Hepatic stellate cell (primary cell): Measurements from ENCODE around the gene PTPN4.

ENCODE experiments used
- DNase-seq: peaks from one replicate; pipeline ENCODE4 v3.0.0; 2011; ENCODE audit warnings: low spot score

The PTPN4 gene

DNA sequence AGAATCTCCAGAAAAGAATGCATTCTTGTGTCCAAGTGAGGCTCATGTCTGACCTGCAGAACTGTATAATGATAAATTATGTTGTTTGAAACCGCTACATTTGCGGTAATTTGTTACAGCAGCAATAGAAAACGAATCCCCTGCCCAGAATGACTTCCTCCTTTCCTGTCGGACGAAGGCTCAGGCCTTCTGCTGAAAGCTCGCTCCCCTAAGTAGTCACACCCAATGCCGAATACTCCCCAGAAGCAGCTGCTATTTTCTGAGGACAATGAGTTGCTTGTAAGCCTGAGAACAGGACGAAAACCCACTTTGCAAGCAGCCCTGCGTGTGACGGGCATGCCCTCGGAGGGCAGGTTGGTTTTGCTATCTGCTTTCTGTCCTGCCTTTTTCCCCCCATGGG is 27.7 kb upstream of the PTPN4 start:
- no peak for DNase-seq

DNA sequence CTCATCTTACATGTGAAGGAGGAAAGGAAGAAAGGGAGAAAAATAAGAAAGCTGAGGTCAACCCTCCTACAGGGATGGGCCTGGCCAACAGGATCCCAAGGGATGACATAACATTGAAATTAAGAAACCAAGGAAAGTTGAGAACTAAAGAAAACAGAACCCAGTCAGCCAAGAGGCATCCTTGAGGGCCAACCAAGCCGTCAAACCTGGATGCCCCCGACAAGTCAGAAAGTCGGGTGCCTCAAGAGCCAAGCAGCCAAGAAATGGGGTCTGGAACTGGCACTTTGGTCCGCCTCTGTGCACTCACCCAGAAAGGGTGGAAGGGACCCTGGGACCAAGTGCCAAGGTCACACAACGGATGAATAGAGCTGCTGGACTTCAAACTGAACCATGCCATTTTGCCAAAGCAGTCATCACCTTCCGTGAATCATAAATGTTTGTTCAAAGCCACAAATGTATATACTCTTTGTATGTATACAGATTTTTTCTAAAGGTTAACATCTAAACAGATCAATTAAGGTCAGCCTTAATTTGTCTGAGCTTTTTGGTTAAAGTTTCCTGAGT is 27.0 kb upstream of the PTPN4 start:
- no peak for DNase-seq

DNA sequence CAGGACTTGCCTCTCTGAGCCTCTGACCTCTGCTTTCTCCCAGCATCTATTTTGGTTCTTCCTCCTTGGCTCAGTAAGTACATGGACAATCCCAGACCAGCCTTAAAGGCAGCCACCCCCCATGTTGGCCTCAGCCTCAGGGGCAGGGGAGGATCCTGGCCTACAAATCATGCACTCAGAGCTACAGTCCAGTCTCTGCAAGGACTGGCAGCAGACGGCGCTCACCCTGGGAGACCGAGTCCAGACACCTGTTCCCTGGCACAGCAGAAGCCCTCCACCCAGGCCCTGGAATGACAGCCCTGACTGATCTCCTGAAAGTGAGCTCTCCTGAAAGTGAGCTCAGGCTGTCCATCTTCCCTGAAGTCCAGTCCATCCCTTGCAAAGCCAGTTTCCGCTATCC is 25.7 kb upstream of the PTPN4 start:
- DNase-seq, result no peak

DNA sequence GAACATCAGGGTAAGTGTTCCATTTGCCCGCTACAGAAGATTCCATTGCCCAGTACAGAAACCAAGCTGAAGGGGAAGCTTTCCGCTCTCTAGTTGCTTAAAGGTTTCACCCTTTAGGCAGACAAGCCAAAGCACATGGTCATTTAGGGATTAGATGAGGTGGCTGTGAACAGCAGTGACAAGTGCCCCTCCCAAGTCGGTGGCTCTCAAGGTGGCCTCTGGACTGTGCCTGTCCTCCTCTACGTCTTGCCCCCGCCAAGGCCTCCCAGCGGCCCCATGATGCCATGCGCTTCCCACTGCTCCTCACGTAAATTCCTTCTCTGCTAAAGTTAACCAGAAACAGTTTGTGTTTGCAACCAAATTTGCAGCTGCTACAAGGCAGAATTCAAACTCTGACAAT is 24.2 kb upstream of the PTPN4 start:
- no peak for DNase-seq

DNA sequence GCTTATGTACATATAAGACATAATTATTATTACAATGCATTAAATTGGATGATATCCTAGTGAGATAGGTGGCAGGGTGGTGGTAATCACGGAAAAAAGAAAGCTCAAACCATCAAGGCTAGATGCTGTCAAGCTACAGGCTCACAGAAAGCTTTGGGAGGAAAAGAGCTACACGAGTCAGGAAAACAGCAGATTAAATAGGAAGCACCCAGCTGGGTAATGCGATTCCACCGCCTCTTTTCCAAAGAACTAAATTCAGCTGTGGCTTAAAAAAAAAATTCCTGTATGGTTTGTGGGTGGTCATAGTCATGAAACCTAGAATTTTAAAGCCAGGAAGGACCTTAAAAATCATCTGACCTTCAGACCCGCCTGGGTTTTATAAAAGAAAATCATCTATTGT is 23.7 kb upstream of the PTPN4 start:
- no peak for DNase-seq

DNA sequence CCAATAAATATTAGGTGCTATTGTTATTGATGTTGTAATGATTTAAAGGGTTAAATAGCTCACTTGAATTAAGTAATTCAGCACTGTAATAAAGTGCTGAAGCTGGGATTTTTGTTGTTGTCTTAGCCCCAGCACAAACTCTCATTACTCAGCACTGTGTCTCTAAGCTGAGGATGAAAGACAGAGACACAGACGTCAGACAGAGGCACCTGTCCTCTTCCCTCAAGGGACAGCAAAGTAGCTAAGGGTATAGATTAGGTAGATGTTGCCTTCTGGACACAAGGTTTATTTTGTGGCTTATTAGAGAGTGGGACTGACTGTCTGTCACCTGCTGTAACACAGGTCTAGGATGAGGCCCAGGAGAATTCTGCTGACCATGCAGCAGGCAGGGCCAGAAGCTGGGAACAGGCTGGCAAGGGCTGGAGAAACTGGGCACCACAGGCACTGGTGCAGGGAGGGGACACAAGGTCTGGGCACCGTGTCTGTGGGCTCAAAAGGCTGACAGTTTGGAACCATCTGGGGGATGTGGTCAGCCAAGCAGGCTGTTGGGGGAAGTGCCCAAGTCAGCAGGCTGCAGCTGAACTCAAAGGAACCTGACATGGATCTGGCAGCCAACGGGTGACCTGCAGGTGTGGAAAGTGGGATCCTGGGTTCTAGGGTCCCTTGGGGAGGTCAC is 20.0 kb upstream of the PTPN4 start:
- DNase-seq, result no peak

DNA sequence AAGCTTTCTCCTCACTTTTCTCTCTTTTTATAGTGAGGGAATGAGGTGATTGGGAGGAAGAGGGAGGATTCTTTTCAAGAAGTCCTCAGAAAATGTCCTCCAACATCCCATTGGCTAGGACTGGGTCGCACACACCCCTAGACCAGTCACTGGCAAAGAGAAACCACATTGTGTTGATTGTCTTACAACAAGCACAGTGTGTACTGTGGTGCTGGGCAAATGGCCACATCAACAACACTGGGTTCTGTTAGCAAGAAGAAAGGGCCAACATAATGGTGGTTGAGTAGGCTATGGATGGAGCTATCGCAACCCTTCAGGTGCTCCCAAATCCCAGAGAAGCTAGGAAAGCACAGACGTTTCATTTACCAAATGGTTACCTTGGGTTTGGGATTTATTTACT is 18.7 kb upstream of the PTPN4 start:
- no peak for DNase-seq

DNA sequence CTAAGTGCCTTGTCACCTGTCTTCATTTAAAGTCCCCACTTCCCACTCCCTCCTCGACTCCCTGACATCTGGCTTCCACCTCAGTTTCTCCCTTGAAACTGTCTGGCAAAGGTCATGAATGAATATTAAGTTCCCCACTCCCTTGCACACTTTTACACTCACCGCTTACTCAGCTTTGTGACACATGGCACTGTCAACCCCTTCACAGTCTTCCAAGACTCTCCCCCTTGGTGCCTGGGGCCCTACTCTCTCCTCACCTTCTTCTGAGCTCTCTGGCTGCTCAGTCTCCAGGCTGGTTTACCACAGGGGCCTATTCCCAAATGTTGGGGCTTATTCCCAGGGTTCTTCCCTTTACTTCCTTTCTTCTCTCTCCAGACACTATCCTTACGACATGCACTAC is 17.9 kb upstream of the PTPN4 start:
- DNase-seq, result no peak

DNA sequence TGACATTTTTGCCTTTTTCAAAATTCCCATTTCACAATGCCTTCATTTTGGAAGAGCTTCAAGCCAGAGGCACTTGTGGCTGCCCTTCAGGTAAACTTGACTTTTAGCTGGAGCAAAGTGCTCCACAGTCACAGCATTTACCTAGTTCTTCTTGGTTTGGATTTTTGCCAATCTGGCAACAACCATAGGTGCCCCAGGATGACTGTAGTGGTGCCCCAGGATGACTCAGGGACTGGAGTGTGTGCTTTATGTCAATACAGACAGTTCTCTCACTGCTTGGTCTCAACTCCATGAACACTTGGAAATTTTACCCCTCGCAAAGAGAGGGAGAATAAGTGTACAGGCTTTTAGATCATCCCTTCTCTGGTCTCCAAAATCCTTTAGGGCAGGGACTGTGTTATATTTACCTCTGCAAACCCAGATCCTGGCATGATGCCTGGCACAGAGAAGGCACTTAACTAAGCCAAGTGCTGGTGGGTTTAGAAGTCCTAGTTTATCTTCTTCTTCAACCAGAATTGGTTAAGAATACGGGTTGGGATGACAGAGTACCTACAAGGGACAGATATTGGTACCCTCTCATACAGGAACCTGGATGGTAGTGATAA is 15.3 kb upstream of the PTPN4 start:
- DNase-seq, result no peak

DNA sequence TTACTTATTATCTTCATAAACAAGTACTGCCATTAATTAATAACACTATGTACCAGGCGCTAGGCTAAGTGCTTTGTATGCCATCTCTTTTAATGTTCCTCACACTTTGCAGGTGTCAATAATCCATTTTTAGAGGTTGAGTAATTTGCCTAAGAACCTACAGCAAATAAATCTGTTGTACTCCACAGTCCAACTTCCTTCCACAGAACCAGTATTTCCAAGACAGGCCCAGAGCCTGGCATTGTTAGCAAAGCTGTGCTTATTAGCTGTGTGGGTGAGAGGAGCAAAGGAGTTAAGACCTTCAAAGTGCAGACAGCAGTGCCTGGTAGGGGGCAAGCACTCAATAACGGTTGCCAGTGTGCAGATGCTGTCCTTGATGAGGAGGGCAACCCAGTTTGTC is 14.2 kb upstream of the PTPN4 start:
- no peak for DNase-seq

DNA sequence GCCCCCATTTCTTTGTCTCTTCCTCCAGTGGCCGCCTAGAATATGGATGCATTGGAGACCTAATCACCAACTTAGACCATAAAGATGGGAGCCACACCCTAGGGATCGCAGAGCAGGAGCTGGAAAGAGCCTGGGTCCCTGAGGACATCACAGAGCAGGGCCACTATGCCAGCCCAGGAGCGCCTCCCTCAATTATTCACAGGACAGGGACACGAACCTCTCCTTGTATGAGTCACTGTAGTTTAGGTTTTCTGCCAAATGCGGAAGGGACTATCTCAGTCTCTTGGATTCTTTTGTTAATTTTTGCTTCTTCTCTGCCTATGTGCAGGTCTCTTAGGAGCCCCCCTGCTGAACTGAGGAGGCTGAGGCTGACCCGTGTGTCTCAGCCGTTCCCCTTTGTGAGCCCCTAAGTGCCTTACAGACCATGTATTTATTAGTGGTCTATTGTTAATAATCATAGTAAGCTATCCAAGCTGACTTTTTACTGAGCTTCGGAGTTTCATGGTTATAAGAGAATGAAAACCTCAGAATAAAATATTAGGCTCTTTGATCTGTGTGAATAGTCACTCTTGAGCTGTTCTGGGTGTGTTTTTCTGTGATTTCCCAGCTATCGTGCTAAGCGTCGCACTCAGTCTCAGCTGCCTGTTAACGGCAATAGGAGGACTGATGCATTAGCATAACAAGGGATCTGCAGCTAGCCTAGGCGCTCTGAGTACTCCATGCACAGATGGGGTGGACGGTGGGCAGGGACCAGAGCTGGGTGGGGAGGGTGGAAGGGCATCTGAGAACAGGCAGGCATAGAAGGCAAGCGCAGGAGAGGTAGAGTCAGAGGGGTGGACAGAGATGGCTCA is 12.7 kb upstream of the PTPN4 start:
- DNase-seq, result no peak

DNA sequence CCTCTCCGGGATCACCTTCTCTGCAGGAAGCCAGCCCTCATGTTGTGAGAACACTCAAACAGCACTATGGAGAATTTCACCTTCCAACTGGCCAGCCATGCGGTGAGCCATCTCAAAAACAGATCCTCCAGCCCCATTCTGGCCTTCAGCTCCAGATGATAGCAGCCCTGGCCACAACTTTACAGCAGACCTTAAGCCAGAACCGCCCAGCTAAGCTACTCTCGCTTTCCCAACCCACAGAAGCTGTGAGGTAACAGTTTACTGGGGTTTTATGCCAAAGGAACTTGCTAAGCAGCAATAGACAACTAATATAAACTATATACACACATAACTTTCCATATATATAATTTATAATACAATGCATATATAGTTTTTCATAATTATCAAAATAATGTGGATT is 11.6 kb upstream of the PTPN4 start:
- DNase-seq, result no peak

DNA sequence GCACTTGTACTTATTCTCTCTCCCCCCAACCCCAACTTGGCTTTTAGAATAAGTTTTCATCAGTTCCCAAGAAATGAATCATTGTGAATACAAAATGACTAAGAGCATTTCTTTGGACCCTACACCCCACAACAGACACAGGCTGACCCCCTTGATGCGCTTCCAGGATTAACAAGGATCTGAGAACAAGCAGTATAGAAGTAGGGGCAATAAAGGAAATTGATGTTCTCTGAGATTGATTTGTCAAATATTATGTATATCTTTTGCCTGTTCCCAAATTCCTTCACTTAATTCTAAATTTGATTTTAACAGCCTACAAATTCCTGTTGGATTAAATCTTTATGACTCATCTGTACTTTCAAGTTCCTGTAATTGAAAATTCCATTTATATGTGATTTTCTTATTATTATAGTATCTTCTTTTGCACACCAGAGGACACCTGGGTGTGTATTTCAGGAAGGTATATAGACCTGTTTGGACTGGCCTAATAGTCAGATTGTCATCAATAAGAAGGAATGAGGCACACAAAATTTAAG is 10.2 kb upstream of the PTPN4 start:
- DNase-seq, result no peak

DNA sequence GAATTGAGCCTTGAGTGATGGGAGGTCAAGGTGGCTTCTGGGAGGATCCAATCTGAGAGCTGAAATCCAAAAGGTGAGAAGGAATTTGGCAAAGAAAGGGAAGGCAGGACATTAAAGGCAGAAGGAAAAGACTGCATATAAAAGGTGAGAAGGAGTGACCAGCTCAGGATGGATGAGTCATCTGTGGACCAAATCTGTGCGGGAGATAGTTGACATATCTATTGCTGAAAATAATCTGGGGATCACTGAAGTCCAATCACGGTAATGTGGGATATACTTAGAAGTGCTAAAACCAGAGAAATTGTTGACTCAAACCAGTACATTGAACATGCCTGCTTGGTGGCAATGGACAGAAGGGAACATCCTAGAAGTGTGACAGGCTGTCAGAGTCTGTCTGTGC is 8.0 kb upstream of the PTPN4 start:
- DNase-seq, result no peak

DNA sequence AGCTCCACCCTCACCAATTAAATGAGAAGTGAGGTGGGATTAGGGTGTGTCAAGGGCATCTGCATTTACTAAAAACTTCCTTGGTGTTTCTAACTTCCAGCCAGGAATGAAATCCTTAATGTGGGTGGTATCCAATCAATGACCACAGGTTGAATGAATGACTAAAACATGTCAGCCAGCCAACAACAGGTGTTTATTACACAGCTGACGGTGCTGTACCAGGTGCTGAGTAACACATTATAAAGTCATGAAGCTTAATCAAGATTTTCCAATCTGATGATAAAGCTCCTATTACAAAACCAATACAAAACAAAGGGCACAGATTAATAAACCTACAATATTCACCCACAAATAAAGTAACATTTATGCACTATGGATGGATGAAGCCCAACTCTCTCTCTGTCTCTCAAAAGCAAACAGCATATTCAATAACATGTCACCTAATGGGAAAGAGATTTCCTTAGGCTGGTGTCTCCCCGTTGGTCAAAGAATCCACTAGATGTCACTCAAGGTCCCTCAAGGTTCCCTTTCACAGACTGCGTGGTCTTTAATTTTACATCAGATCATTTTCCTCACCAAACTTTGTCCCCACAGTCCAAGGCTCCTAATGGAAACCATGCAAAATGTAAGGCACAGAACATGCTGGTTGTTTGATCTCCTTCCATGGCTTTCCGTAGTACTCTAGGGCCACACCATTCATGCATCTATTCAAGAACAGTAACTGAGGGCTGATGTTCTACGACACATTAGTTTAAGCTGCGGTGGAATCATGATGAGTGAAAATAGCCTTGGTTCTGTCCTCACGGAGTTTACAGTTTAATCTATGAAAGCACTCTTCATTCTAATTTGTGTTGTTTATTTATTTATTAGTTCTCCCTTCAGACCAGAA is 6.4 kb upstream of the PTPN4 start:
- DNase-seq, result peak; percentile 39

DNA sequence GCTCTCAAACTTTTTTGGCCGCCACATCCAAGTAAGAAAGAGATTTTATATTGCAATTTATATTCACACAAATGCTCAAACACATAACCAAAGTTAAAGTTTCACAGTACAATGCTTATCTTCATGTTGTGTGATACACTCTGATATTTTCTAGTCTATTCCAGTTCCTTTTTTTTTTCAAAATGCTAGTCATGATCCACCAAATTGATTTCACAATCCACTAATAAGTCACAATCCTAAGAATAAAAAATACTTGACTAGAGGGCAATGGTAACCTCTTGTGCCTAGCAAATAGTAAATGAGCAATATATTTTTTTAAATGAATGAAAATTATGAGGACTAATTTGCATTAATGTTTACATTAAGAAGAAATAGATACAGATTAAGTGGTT is 5.8 kb upstream of the PTPN4 start:
- no peak for DNase-seq

DNA sequence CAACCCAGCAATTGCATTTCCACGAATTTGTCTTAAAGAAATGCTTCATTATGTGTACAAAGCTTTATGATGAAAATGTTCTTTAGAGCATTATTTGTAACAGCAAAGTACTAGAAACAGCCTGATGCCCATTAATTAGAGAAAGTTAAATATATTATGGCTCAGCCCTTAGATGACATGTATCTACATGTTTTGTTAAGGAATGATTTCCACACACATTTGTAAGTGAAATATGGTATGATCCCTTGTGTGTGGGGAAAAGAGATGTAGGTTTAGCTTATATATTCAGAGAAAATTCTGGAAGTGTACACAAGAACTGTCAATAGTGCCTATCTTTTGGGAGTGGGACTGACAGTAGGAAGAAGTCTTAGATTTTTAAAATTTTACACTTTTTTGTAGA is 3.8 kb upstream of the PTPN4 start:
- no peak for DNase-seq

DNA sequence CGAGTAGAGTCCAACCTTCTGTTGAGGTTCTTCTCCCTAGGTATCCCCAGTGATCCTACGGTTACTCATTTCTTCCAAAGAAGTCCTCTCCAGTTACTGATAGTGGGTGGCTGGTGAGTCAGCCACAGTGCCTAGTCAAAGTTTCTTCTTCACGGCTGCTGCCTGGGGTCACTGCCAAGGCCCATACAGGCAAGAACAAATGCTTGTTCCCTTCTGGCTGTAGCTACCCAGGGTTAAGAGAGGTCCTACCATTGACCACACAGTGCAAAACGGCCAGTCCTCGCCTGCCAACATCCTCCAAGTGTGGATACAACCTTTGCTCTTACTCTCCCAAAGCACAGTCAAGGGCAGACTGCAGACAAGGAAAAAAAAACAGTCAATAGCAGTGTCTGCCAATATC is 2.9 kb upstream of the PTPN4 start:
- peak; percentile 44 for DNase-seq

DNA sequence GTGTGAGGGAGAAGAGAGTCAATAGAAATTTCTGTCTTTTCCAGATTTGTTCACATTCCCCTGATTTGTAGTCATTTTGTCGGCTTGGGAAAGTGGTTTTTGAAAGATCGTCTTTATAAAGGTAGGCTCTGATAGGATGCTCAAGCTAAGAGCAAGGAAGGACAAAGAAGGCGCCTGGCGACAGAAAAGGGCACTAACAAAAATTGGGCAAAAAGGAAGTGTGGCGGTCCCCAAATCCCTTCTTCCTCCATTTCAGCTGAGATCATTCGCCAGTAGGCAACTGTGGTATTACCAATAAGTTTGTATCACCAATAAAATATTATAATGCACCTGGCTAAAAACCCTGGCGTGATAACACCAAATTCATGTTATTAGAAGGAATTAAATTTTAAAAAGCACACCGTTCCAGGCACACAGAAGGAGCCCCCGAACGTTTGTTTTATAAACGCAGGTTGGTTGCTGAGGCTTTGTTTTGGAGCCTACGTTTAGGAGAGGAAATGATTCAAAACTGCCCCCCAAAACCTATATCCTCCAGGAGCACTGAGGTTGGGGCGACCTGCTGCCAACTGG is 756 bp upstream of the PTPN4 start:
- no peak for DNase-seq

DNA sequence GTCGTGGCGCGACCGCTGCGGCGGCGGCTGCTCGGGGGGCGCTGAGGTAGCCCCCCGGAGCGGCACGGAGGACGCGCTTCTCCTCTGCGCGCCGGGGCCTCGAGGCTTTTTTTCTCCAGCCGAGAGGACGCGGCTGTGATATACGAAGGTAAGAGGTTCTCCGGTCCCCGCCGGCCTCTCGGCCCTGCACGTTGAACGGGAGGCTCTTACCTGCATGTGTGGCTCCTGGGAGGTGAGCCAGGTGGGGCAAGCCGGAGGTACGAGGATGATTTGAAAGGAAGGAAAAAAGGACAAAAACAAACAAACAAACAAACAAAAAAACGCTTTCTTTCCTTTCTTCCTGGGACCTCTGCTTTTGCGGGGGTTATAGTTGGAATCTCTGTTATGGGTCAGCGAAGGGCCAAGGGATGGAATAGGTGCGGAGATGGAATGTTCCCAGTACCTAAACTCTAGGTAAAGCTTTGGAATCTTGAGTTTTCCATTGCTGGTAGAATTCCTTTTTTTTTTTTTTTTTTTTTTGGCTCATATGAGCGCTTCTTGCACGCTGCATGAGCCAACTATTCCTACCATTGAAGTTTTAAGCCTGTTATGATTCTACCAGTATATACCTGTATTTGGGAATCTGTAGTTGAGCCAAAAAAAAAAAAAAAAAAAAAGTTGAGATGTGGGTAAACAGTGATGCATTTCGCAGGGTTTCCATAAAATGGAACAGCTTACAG is 674 bp downstream of the PTPN4 start:
- DNase-seq, result no peak

DNA sequence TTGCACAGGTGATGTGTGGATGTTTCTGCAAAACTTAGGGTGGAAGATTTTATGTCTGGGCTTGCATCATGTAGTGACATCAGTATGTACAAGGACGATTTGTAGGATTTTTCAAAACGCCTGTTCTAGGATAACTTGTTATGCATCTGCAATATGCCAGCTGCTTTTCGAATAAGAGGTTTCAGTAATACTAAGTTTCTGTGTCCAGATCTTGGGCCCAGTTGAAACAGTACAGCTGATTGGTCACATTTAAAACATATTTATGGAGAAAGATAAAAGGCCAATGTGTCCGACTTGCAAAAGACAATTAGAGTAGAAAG is 1.2 kb downstream of the PTPN4 start:
- DNase-seq, result peak; percentile 37
